Psoas muscle (tissue), 8 donors: ENCODE data around the gene ARID4B. TPM values are rescaled to one million over a fixed set of nuclear protein-coding genes. Genes with fewer than 3 reads are reported as not detected.

Source experiments
- ATAC-seq, 4 donors: fragments of 200-7000 bp; cut with Tn5 transposase; one replicate each; pipeline ENCODE4 v1.9.1; 2020; ENCODE audit warnings: moderate library complexity in 3 of 4, mild to moderate bottlenecking in 2 of 4
- DNase-seq, 2 donors: peaks; one replicate each; pipeline ENCODE4 v3.0.0-alpha.2; 2020
- H3K27ac ChIP-seq: fragments of 200-600 bp; one replicate; pipeline ENCODE4 v1.8.0; 2022
- H3K27me3 ChIP-seq, 3 donors: fragments of 200-600 bp in 1 of 3; one replicate each; pipeline versions ENCODE4 v1.6.1 to v1.8.0; 2013 to 2022; ENCODE audit warnings: low read length in 2 of 3, mild to moderate bottlenecking in 2 of 3, moderate library complexity in 1 of 3; ENCODE audit not compliant: insufficient read depth in 3 of 3
- H3K36me3 ChIP-seq, 2 donors: fragments of 200-600 bp in 1 of 2; one replicate each; pipeline versions ENCODE4 v1.6.1 to v1.8.0; 2013 to 2022; ENCODE audit warnings: low read depth in 1 of 2, mild to moderate bottlenecking in 1 of 2, moderate library complexity in 1 of 2; ENCODE audit not compliant: insufficient read depth in 1 of 2
- H3K4me1 ChIP-seq: fragments of 200-600 bp; one replicate; pipeline ENCODE4 v1.8.0; 2022
- H3K4me3 ChIP-seq: fragments of 200-600 bp; one replicate; pipeline ENCODE4 v1.8.0; 2022; ENCODE audit warnings: mild to moderate bottlenecking
- H3K9me3 ChIP-seq: fragments of 200-600 bp; one replicate; pipeline ENCODE4 v1.8.0; 2022
- CTCF ChIP-seq: fragments of 200-600 bp; IDR thresholded peaks from one replicate; pipeline ENCODE4 v1.8.0; 2022; ENCODE audit warnings: antibody characterized with exemption
- WGBS, 3 donors: extraction: QIAGEN DNeasy Blood & Tissue Kit; methylation state at CpG; one replicate each; pipeline versions ENCODE4 v1.1.6 to v1.1.7; 2013; 5-methylcytosine and 5-hydroxymethylcytosine counted together
- intact Hi-C, 2 donors: fragments of 100-400 bp; cut with DNase I; formaldehyde crosslinking; loops; one replicate each; pipeline versions ENCODE4 v1.11.0 to v1.14.2; 2022
- polyA plus RNA-seq, 3 donors: library from polyadenylated mRNA; stranded (reverse); fragments of 200-250 nt; gene quantifications; one replicate each; pipeline ENCODE4 v1.2.3, GENCODE V29; 2013
- total RNA-seq, 4 donors: library from RNA; stranded (reverse); fragmentation: NEBNext Ultra II Directional in 2 of 4; extraction: Animal tissue kit (Norgen Biotek cat#: 25700) in 2 of 4; gene quantifications; one replicate each; pipeline versions ENCODE4 v1.2.1 to v1.2.4, GENCODE V29; 2021 to 2023
- donor health status: healthy with polysubstance abuse.
- donor health status: DM: no; HTN: no; CAD: no; lungs with moderate emphysema.
- donor health status: Bipolar disorder and iron deficiency.
- donor health status: healthy.
- donor health status: DM: yes; HTN: yes; CAD: no.
- donor health status: DM: no; HTN: no; CAD: no.
- donor health status: DM: no; HTN: no; CAD: no.
- donor health status: DM: yes; HTN: yes; CAD: no.

The ARID4B gene
- total and polyA plus RNA-seq, 7 donors = 2.9 to 16.0 (median 13.7) TPM

- WGBS, 3 donors = 54 to 64% (median 57%) methylated on average over 6 of the region's 6 CpGs
- peaks cover 27% of the 10 kb centered on the region for H3K4me1 ChIP-seq
- DNase-seq (no peak), ATAC-seq (no peak)
- no peak overlapping the region for H3K4me3 ChIP-seq
- TF ChIP-seq CTCF = no peak
- no peaks in the 10 kb centered on the region for H3K9me3 ChIP-seq
- H3K36me3 ChIP-seq = no peaks in the 10 kb centered on the region
- intact Hi-C loops = no loop called here
- no peaks in the 10 kb centered on the region for H3K27me3 ChIP-seq
- H3K27ac ChIP-seq = no peak overlapping the region
These were observed 23.2 kb downstream of the ARID4B start for GRCh38 chr1:235304549-235305451.

DNA sequence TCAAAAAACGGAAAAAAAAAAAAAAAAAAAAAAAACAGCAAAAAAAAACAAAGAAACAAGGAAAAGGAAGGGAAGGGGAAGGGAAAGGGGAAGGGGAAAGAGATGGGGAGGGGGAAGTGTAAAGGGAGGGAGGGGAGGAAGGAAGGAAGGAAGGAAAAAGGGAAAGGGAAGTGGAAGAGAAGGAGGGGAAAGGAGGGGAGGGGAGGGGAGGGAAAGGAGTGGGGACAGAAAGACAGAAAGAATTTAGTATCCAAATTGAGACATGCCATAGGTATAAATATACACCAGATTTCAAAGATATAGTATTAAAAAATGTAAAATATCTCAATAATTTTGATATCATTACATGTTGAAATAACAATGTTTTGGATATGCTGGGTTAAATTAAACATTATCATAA, 25.8 kb downstream of the ARID4B start:
- no peaks in the 10 kb centered on the region for H3K27me3 ChIP-seq
- intact Hi-C loops = no loop called here
- H3K9me3 ChIP-seq = no peaks in the 10 kb centered on the region
- no peak for TF ChIP-seq CTCF
- DNase-seq = no peak
- no peak for ATAC-seq
- H3K27ac ChIP-seq = no peak overlapping the region
- H3K4me1 ChIP-seq = peaks cover 26% of the 10 kb centered on the region
- H3K36me3 ChIP-seq = no peaks in the 10 kb centered on the region
- no peak overlapping the region for H3K4me3 ChIP-seq
- WGBS, 3 donors = 56 to 82% (median 60%) methylated on average over 1 of the region's 1 CpG

- no peak overlapping the region for H3K4me3 ChIP-seq
- no peaks in the 10 kb centered on the region for H3K36me3 ChIP-seq
- H3K27me3 ChIP-seq = no peaks in the 10 kb centered on the region
- TF ChIP-seq CTCF = no peak
- no peak overlapping the region for H3K27ac ChIP-seq
- H3K4me1 ChIP-seq = peaks cover 19% of the 10 kb centered on the region
- DNase-seq (no peak), ATAC-seq (no peak)
- intact Hi-C loops = no loop called here
- no peaks in the 10 kb centered on the region for H3K9me3 ChIP-seq
- WGBS, 3 donors = 79 to 87% (median 79%) methylated on average over 10 of the region's 10 CpGs
These were observed 28.7 kb downstream of the ARID4B start for GRCh38 chr1:235299169-235299858.

- no peak overlapping the region for H3K4me3 ChIP-seq
- intact Hi-C loops = no loop called here
- H3K9me3 ChIP-seq = no peaks in the 10 kb centered on the region
- DNase-seq (no peak), ATAC-seq (no peak)
- TF ChIP-seq CTCF = no peak
- WGBS, 3 donors = 37 to 60% (median 45%) methylated on average over 2 of the region's 2 CpGs
- peaks cover 24% of the 10 kb centered on the region for H3K4me1 ChIP-seq
- no peaks in the 10 kb centered on the region for H3K27me3 ChIP-seq
- no peaks in the 10 kb centered on the region for H3K36me3 ChIP-seq
- H3K27ac ChIP-seq = no peak overlapping the region
These were observed 29.2 kb downstream of the ARID4B start for GRCh38 chr1:235298758-235299157.
